ENCODE results near the gene AP2B1. TPM values are rescaled to one million over a fixed set of nuclear protein-coding genes. Genes with fewer than 3 reads are reported as not detected.
A peak's percentile ranks its signal among the peaks of the same experiment; 100 is the strongest.
"Not testable (repeated sequence)": the region's sequence is repeated elsewhere in the genome, so short reads cannot be mapped to it uniquely, and the experiment has no call there.

Gene AP2B1
- polyA plus RNA-seq, 1 of the 3 experiments (the other 2 are of a cell fraction): 97.8 TPM

DNA sequence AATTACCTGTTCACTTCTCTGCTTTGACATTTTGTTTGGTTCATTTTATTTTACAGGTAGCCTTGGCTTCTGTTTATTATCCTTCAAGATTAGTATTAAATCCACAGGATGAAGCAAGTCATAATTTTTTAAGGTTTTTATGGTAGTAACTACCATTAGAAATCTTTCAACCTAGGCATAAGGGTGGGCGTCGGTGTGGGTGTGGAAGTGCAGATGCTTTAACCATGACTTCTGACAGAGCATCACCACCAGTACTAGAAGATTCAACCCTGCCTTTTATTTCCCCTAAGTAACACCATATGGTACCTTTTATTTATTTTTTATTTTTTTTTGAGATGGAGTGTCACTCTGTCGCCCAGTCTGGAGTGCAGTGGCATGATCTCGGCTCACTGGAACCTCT is 22.7 kb downstream of the AP2B1 start (continued):
- TF ChIP-seq, protein P1, sequence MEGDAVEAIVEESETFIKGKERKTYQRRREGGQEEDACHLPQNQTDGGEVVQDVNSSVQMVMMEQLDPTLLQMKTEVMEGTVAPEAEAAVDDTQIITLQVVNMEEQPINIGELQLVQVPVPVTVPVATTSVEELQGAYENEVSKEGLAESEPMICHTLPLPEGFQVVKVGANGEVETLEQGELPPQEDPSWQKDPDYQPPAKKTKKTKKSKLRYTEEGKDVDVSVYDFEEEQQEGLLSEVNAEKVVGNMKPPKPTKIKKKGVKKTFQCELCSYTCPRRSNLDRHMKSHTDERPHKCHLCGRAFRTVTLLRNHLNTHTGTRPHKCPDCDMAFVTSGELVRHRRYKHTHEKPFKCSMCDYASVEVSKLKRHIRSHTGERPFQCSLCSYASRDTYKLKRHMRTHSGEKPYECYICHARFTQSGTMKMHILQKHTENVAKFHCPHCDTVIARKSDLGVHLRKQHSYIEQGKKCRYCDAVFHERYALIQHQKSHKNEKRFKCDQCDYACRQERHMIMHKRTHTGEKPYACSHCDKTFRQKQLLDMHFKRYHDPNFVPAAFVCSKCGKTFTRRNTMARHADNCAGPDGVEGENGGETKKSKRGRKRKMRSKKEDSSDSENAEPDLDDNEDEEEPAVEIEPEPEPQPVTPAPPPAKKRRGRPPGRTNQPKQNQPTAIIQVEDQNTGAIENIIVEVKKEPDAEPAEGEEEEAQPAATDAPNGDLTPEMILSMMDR (IDR thresholded peaks at IDR 0.05): no peak
- no peak for TF ChIP-seq CHD2 (IDR thresholded peaks at IDR 0.05; ENCODE audit: low read length, partially characterized antibody)
- no peak for TF ChIP-seq MEF2A (IDR thresholded peaks at IDR 0.05; ENCODE audit: borderline replicate concordance, low read depth)

DNA sequence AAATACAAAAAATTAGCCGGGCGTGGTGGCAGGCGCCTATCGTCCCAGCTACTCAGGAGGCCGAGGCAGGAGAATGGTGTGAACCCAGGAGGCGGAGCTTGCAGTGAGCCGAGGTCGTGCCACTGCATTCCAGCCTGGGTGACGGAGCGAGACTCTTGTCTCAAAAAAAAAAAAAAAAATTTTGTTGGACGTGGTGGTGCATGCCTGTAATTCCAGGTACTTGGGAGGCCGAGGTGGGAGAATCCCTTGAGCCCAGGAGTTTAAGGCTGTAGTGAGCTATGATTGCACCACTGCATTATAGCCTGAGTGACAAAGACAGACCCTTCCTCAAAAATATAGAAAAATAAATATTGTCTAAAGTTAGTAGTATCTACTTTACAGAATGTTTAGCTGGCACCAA is 23.6 kb downstream of the AP2B1 start:
- Histone ChIP-seq H3K36me3 (replicated peaks in 1 of 2; ENCODE audit: control insufficient read depth in 1 of 2, insufficient read depth in 2 of 2, low read length in 1 of 2) (peaks cover 57 to 74% of the 10 kb centered on the region in 2 experiments), H4K20me1 (ENCODE audit: insufficient read depth) (peaks cover 18% of the 10 kb centered on the region), H3K79me2 (ENCODE audit: insufficient read depth) (peaks cover 40% of the 10 kb centered on the region; the same call in 1 of the 2 replicates), H3F3A (replicated peaks; ENCODE audit: insufficient read depth) (peaks cover 18% of the 10 kb centered on the region)
- H3K4me2 ChIP-seq; POLR2A ChIA-PET; H3K27me3 ChIP-seq (ENCODE audit: insufficient read depth); H2AFZ ChIP-seq (ENCODE audit: low read depth); H3K9me2 ChIP-seq; H3K27ac ChIP-seq (ENCODE audit: low read depth in 2 of 2, low read length in 1 of 2); H3K4me1 ChIP-seq (ENCODE audit: control insufficient read depth in 1 of 2, insufficient read depth in 2 of 2, low read depth in 1 of 2, low read length in 1 of 2); H3K9ac ChIP-seq; H3K4me3 ChIP-seq (ENCODE audit: low read depth in 2 of 2, low read length in 1 of 2); DNase-seq; H3K9me3 ChIP-seq: not testable (repeated sequence)
- 90% methylated on average over 12 of the region's 12 CpGs for WGBS (ENCODE audit: low lambda C conversion rate)
- CTCF ChIA-PET: interaction anchor here (1.4 to 5.3 kb wide), 7 partner anchors 40 to 198 kb away, joined by 4 to 275 read pairs (median 20); partner anchors contain the start of gene TAF15

DNA sequence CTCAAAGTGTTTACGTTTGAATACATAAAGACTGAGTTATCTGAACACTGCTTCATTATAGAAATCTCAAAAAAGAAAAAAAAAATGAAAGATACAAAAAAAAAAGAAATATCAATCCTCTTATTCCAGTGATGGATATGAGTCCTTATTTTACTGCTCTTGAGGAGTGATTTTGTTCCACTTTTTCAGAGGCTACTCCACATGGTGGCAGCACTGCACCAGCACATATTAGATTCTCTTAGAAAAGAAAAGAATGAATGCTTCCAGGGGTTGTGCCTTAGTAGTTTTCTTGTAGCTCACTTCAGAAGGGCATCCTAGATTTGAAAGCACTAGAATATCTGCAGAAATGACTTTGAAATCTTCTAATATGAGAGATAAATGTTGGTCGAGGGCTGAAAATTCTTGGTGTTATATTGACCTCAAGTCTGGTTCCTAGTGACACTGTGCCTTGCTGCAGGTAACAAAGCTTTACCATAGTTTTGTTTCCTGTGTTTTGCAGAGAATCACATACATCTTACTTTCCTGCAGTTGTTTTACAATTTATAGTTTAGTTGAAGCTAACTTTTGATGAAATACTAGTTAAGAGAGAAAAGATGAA is 25.9 kb downstream of the AP2B1 start:
- no peak overlapping the region for H3K4me2 ChIP-seq
- peaks cover 42% of the 10 kb centered on the region; the same call in 1 of the 2 replicates for H3K79me2 ChIP-seq (ENCODE audit: insufficient read depth)
- peaks cover 17% of the 10 kb centered on the region for H3F3A ChIP-seq (replicated peaks; ENCODE audit: insufficient read depth)
- H3K27me3 ChIP-seq (ENCODE audit: insufficient read depth): no peaks in the 10 kb centered on the region
- H3K4me3 ChIP-seq (ENCODE audit: low read depth in 2 of 2, low read length in 1 of 2): no peak overlapping the region; a peak in 1 of 4 replicates
- H2AFZ ChIP-seq (ENCODE audit: low read depth): no peak overlapping the region
- H3K9me3 ChIP-seq: no peaks in the 10 kb centered on the region
- H3K36me3 ChIP-seq (replicated peaks in 1 of 2; ENCODE audit: control insufficient read depth in 1 of 2, insufficient read depth in 2 of 2, low read length in 1 of 2): peaks cover 51 to 61% of the 10 kb centered on the region in 2 experiments
- H3K4me1 ChIP-seq (ENCODE audit: control insufficient read depth in 1 of 2, insufficient read depth in 2 of 2, low read depth in 1 of 2, low read length in 1 of 2): no peaks in the 10 kb centered on the region
- H3K9ac ChIP-seq: no peak overlapping the region
- CTCF ChIA-PET: interaction anchor here (0.6 to 5.6 kb wide), 43 partner anchors 10 to 205 kb away, joined by 3 to 275 read pairs (median 5); partner anchors contain the start of genes AP2B1, GAS2L2, RASL10B and TAF15
- H3K27ac ChIP-seq (ENCODE audit: low read depth in 2 of 2, low read length in 1 of 2): no peak overlapping the region
- POLR2A ChIA-PET: interaction anchor here (0.7 to 1.7 kb wide), 2 partner anchors 52 to 135 kb away, joined by 3 to 7 read pairs; no protein-coding TSS in a partner anchor
- peaks cover 18% of the 10 kb centered on the region for H4K20me1 ChIP-seq (ENCODE audit: insufficient read depth)
- WGBS (ENCODE audit: low lambda C conversion rate): 77% methylated on average over 2 of the region's 2 CpGs
- peak; percentile 52 for DNase-seq
- no peaks in the 10 kb centered on the region for H3K9me2 ChIP-seq
- TF ChIP-seq RXRA (IDR thresholded peaks at IDR 0.05; ENCODE audit: borderline replicate concordance, low read depth): no peak
- TF ChIP-seq, protein P2, sequence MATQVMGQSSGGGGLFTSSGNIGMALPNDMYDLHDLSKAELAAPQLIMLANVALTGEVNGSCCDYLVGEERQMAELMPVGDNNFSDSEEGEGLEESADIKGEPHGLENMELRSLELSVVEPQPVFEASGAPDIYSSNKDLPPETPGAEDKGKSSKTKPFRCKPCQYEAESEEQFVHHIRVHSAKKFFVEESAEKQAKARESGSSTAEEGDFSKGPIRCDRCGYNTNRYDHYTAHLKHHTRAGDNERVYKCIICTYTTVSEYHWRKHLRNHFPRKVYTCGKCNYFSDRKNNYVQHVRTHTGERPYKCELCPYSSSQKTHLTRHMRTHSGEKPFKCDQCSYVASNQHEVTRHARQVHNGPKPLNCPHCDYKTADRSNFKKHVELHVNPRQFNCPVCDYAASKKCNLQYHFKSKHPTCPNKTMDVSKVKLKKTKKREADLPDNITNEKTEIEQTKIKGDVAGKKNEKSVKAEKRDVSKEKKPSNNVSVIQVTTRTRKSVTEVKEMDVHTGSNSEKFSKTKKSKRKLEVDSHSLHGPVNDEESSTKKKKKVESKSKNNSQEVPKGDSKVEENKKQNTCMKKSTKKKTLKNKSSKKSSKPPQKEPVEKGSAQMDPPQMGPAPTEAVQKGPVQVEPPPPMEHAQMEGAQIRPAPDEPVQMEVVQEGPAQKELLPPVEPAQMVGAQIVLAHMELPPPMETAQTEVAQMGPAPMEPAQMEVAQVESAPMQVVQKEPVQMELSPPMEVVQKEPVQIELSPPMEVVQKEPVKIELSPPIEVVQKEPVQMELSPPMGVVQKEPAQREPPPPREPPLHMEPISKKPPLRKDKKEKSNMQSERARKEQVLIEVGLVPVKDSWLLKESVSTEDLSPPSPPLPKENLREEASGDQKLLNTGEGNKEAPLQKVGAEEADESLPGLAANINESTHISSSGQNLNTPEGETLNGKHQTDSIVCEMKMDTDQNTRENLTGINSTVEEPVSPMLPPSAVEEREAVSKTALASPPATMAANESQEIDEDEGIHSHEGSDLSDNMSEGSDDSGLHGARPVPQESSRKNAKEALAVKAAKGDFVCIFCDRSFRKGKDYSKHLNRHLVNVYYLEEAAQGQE (IDR thresholded peaks at IDR 0.05; ENCODE audit: low read depth, low read length): no peak
- TF ChIP-seq MXI1 (IDR thresholded peaks at IDR 0.05; ENCODE audit: low read depth, low read length): no peak
- TF ChIP-seq, protein P3, sequence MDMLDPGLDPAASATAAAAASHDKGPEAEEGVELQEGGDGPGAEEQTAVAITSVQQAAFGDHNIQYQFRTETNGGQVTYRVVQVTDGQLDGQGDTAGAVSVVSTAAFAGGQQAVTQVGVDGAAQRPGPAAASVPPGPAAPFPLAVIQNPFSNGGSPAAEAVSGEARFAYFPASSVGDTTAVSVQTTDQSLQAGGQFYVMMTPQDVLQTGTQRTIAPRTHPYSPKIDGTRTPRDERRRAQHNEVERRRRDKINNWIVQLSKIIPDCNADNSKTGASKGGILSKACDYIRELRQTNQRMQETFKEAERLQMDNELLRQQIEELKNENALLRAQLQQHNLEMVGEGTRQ (IDR thresholded peaks at IDR 0.05; ENCODE audit: borderline replicate concordance, low read depth, low read length): no peak
- TF ChIP-seq, protein P1 (IDR thresholded peaks at IDR 0.05): peak; percentile 85
- TF ChIP-seq YY1 (IDR thresholded peaks at IDR 0.05; ENCODE audit: low read depth): no peak
- TF ChIP-seq SIN3A (IDR thresholded peaks at IDR 0.05; ENCODE audit: borderline replicate concordance, low read depth, low read length): no peak
- TF ChIP-seq, protein P4, sequence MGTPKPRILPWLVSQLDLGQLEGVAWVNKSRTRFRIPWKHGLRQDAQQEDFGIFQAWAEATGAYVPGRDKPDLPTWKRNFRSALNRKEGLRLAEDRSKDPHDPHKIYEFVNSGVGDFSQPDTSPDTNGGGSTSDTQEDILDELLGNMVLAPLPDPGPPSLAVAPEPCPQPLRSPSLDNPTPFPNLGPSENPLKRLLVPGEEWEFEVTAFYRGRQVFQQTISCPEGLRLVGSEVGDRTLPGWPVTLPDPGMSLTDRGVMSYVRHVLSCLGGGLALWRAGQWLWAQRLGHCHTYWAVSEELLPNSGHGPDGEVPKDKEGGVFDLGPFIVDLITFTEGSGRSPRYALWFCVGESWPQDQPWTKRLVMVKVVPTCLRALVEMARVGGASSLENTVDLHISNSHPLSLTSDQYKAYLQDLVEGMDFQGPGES (IDR thresholded peaks at IDR 0.05; ENCODE audit: low read depth, low read length): no peak
- TF ChIP-seq, protein P5, sequence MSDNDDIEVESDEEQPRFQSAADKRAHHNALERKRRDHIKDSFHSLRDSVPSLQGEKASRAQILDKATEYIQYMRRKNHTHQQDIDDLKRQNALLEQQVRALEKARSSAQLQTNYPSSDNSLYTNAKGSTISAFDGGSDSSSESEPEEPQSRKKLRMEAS (IDR thresholded peaks at IDR 0.05; ENCODE audit: low read depth): no peak
- TF ChIP-seq CHD2 (IDR thresholded peaks at IDR 0.05; ENCODE audit: low read length, partially characterized antibody): no peak
- TF ChIP-seq ELF1 (IDR thresholded peaks at IDR 0.05): no peak
